Activated CD4-positive, alpha-beta T cell treated with anti-CD3 and anti-CD28 coated beads, Interleukin-2, amount 50 U/mL, for 24 hours (primary cell): ENCODE results near the gene PELI3.
"Not testable (repeated sequence)": the region's sequence is repeated elsewhere in the genome, so short reads cannot be mapped to it uniquely, and the experiment has no call there.

ENCODE experiments used
- DNase-seq, 2 donors: peaks; one replicate each; pipeline ENCODE4 v3.0.0-alpha.2; 2020; ENCODE audit warnings: low read depth in 1 of 2, low spot score in 1 of 2

Gene PELI3

DNA sequence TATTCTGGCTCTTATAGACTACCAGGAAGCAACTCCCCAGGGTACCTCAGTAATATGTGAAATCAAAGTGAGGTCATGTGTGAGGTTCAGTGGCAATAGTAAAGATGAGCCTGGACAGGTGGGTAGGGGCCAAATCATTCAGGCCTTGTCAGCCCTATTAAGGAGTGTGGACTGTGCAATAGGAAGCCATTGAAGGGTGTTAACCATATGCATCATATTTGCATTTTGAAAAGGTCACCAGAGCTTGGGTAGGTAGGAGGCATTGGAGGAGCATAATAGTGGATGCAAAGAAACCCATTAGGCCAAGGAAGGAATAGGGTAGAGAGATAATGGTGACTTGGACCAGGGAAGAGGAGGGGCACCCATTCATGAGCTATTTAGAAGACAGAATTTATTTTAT lies 19.7 kb upstream of the PELI3 start:
- DNase-seq: no peak

GRCh38 chr11:66448523-66448922 lies 18.2 kb upstream of the PELI3 start:
- DNase-seq: no peak

DNA sequence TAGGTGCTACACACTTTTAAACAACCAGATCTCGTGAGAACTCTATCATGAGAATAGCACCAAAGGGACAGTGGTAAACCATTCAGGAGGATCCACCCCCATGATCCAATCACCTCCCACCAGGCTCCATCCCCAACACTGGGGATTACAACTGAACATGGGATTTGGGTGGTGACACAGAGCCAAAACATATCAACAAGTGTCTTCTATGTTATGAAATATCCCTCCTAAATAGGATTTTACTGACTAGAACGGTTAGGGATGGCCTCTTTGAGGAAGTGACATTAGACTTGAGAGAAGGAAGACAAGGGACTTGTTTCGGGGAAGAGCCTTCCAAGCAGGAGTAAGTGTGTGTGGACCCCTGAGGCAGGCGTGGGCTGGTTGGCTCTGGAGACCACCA lies 16.1 kb upstream of the PELI3 start:
- DNase-seq: no peak

DNA sequence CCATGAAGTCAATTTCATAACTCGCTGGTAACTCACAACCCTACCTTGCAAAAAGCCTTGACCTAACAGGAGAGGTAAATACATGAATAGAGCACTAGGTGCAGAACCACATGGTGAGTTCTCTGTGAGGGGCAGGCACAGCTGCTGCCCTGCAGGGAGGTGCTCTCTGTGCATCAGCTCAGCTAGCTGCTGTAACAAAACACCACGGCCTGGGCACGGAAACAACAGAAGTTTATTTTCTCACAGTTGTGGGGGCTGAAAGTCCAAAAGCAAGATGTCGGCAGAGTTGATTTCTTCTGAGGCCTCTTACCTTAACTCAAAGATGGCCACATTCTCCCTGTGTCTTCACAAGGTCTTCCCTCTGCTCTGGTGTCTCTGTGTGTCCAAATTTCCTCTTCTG lies 15.0 kb upstream of the PELI3 start:
- DNase-seq: no peak

DNA sequence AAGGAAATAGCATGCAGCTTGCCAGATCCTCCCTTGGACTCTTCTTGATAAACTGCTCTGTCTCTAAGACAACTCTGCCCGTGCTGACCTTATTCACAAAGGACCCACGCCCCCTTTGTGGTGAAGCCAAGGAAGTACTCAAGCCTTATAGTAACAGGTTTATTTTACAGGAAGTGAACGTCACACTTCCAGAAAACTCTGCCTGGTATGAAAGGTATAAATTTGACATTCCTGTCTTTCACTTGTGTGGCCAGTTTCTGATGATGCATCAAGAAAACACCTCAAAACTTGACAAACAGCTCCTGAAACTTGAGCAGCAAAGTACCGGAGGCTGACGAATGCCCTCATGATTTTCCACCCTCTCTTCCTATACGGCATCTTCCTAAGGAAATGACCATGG lies 12.5 kb upstream of the PELI3 start:
- DNase-seq: no peak

- no peak for DNase-seq
These were observed 11.9 kb upstream of the PELI3 start for GRCh38 chr11:66454828-66455227.

DNA sequence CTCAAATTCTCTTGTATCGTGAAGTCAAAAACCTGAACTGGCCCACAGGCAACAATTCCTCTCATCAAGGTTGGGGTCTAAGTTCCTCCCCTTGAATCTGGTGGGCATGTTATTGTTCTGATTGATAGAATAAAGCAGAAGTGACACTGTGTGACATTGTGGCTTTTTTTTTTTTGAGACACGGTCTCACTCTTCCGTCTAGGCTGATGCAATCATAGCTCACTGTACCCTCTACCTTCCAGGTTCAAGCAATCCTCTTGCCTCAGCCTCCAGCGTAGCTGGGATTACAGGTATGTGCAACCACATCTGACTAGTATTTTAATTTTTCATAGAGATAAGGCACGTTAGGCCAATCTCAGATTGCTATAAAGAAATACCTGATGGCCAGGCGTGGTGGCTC lies 8.9 kb upstream of the PELI3 start:
- no peak for DNase-seq

DNA sequence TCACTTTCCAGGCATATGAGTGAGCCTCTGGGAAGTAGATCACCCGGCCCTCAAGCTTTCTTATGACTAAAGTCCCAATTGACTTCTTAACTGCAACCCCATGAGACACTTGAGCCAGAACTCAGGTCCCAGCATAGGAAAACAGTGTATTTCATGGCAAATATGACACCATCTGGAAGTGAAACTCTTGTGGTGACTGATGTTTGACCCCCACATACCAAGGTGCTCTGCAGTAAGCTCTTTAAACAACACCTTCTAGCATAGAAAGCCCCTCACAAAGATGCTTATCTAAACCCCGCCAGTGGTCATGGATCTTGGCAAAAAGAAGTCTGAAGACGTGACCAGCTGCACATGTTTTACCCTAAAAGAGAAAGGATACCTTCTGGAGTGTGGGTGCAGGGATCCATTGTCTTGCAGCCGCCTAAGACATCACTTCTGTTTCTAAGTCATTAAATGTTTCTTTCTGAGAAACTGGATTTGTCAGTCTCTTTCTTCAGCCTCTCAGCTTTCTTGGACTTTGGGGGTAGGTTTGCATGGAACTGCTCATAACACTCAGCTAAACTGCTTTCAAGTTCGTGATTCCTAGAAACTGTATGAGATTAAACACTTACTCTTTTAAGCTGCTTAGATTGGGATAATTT lies 7.4 kb upstream of the PELI3 start:
- no peak for DNase-seq

DNA sequence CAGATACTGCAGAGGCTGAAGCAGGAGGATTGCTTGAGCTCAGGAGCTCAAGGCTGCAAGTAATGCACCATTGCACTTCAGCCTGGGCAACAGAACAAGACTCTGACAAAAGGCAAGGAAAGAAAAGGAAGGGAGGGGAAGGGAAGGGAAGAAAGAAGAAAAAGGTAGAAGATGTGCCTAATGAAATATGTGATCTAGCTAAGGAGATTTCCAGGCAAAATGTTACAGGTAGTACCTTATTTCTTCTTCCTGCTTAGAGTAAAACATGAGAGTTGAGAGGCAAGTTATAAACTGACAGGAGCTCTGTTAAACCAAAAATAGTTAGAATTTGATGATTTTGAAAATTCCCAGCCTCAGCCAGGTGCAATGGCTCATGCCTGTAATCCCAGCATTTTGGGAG lies 4.7 kb upstream of the PELI3 start:
- DNase-seq: no peak

DNA sequence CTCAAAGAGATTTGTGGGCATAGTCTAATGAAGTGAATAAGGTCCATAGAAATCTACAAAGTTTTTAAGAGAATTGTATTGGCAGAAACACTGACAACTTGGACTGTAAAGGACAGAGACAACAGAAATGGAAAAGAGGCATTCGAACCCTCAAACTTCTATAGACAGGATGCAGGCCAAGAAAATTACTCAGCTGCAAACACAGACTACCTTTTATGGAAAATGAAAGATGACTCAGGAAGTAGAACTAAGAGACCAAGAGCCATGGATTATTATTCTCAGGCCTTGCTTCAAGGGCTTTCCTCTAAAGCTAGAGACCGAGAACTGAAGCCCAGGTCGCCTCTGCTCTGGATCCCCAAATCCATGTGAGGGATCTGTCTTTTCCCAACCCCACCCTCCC lies 3.8 kb upstream of the PELI3 start:
- no peak for DNase-seq

- not testable (repeated sequence) for DNase-seq
These were observed 2.6 kb upstream of the PELI3 start for GRCh38 chr11:66464116-66464515.

- DNase-seq: no peak
These were observed 1.8 kb upstream of the PELI3 start for GRCh38 chr11:66464916-66465315.

DNA sequence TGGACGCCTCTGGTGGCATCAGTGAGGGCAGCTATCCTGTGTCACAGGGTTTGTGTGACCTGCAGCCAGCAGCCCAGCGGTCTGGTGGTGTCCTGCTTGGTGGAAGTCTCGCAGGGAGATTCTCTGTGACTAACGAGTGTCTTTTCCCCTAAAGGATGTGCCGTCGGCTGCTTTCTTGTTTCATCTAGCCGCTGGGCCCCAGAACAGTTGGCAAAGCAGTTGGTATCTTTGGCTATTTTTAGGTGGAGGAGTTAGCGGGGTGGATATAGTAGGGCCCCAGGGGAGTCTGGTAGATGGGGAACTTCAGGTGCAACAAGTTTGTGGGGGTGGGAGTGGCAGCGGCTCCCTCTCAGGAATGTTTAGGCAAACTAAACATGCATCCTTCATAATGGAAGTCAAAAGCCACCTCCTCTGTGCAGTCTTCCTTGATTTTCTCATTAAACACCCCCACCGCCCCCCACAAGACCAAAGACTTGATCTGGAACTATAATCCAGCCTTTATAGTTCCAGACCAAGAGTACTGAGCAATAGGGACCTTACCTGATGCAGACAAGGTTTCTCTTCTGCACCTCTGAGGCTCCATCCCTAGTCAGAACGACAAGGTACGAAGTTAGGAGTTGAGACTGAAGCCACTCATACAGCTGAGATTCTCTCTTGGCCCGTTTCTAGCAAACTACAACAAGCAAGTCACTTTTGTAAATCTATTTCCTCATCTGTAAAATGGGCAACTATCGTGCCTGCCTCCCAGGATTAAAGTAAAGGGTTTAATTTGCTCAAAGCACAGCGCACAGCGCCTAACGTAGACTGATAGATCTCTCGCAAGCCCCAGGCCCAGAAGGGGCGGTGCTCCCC lies 1.1 kb upstream of the PELI3 start:
- no peak for DNase-seq

DNA sequence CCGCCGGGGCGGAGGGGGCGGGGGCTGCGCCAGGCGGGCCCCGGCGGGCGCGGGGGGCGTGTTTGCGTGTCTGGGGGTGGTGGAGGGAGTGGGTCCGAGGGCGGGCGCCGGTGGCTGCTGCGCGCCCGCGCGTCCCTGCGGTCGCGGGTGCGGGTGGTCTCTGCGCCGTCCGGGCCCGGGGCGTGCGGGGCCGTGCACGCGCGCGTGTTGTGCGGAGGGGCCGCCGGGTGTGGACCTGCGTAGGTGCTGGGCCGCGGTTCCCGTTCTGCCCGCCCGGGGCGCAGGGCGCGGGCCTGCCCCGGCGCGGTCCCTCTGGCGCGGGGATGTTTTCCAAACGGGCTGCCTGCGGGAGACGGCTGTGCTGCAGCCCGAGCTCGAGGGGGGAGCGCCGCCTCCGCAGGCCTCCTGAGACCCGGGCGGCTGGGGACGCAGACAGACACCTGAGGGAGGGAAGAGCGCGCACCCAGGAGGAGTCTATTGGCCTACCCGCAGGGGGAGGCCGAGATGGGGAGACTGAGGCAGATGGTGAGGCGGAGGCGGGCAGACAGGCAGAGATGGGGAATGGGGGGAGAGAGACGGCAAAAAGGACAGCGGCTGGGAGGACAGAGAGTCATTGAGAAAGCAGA lies 442 bp downstream of the PELI3 start:
- DNase-seq: peak in 1 of 2 donors; percentile 14

DNA sequence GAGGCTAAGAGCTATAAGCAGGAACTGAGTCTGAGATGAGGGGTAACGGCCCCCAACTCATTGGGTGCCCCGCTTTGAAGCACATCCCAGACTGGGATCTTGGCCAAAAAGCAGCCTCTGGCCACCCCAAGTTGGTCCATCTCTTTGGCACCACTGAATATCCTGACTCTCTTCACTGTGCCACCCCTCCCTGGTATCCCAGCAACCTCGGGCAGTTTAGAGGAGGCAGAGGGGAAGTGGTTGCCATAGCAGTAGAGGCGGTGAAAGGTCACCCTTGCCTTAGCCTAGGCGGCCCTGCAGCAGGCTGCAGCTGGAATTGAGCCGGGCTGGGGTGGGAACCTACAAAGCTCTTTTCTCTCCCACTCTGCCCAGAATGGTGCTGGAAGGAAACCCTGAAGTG lies 1.1 kb downstream of the PELI3 start:
- no peak for DNase-seq

- DNase-seq: no peak
These were observed 2.0 kb downstream of the PELI3 start for GRCh38 chr11:66468691-66469090.

- DNase-seq: no peak
These were observed 2.7 kb downstream of the PELI3 start for GRCh38 chr11:66469441-66469840.

- no peak for DNase-seq
These were observed 3.3 kb downstream of the PELI3 start for GRCh38 chr11:66470015-66470414.

DNA sequence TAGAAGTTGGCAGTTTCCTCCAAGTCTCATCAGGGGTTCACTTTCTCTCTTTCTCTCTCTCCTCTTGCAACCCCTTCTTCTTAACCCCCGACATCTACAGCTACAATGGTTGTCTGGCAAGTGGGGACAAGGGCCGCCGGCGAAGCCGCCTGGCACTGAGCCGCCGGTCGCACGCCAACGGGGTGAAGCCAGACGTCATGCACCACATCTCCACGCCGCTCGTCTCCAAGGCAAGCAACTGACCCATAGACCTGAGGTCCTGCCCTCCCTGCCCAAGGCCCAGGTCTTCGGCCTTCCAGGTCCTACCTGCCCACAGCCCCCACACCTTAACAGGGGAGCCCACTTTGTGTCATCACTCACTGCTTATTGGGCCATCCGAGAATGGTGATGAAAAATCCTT lies 4.4 kb downstream of the PELI3 start:
- no peak for DNase-seq

- DNase-seq: no peak
These were observed 5.3 kb downstream of the PELI3 start for GRCh38 chr11:66472054-66472453.

DNA sequence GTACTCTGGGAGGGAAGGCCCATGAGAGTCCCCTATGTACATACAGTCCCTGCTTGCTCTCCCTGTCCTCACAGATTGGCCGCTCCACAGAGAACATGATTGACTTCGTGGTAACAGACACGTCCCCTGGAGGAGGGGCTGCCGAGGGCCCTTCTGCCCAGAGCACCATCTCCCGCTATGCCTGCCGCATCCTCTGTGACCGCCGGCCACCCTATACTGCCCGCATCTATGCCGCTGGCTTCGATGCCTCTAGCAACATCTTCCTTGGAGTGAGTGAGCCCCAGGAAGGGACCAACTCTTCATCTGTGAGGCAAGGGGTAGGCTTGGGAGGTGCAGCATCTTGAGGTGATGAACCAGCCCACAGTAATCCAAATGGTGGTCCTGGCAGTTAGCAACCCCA lies 6.5 kb downstream of the PELI3 start:
- DNase-seq: no peak
